GM23338 (cell line): Measurements from ENCODE around the gene ENTPD8. TPM values are rescaled to one million over a fixed set of nuclear protein-coding genes. Genes with fewer than 3 reads are reported as not detected.
A peak's percentile ranks its signal among the peaks of the same experiment; 100 is the strongest.

Source experiments
- ATAC-seq: fragments of 200-7000 bp; cut with Tn5 transposase; 3 replicates; pipeline ENCODE4 v1.9.1; 2020
- DNase-seq: peaks from one replicate; pipeline ENCODE4 v3.0.0-alpha.2; 2015; ENCODE audit warnings: low spot score
- H2AFZ ChIP-seq: fragments of 200-600 bp; sonication (generic); 2 replicates; pipeline ENCODE4 v1.8.0; 2016; ENCODE audit warnings: antibody characterized with exemption, mild to moderate bottlenecking, moderate library complexity
- H3F3A ChIP-seq: fragments of 200-600 bp; sonication (generic); replicated peaks from 2 replicates; pipeline ENCODE4 v1.8.0; 2017; ENCODE audit warnings: antibody characterized with exemption, mixed run types, low read depth
- H3K27ac ChIP-seq: fragments of 200-600 bp; sonication (generic); 2 replicates; pipeline ENCODE4 v1.6.1; 2016; ENCODE audit warnings: low read depth
- H3K27me3 ChIP-seq: fragments of 200-600 bp; sonication (generic); 2 replicates; pipeline ENCODE4 v1.8.0; 2016; ENCODE audit warnings: mild to moderate bottlenecking, mixed run types, moderate library complexity; ENCODE audit not compliant: insufficient read depth
- H3K36me3 ChIP-seq: fragments of 200-600 bp; sonication (generic); 2 replicates; pipeline ENCODE4 v1.8.0; 2016; ENCODE audit warnings: mild to moderate bottlenecking; ENCODE audit not compliant: insufficient read depth
- H3K4me1 ChIP-seq: fragments of 200-600 bp; sonication (generic); 2 replicates; pipeline ENCODE4 v1.8.0; 2016; ENCODE audit warnings: mild to moderate bottlenecking, moderate library complexity; ENCODE audit not compliant: insufficient read depth
- H3K4me2 ChIP-seq: fragments of 200-600 bp; sonication (generic); 2 replicates; pipeline ENCODE4 v1.7.1; 2017; ENCODE audit warnings: mixed run types
- H3K4me3 ChIP-seq: fragments of 200-600 bp; sonication (generic); 2 replicates; pipeline ENCODE4 v1.6.1; 2016; ENCODE audit warnings: mixed run types
- H3K79me2 ChIP-seq: fragments of 200-600 bp; sonication (generic); replicated peaks from 2 replicates; pipeline ENCODE4 v1.8.0; 2017; ENCODE audit warnings: mild to moderate bottlenecking; ENCODE audit not compliant: insufficient read depth
- H3K9me2 ChIP-seq: fragments of 200-600 bp; sonication (generic); 2 replicates; pipeline ENCODE4 v1.8.0; 2017; ENCODE audit not compliant: insufficient read depth
- H4K20me1 ChIP-seq: fragments of 200-600 bp; sonication (generic); replicated peaks from 2 replicates; pipeline ENCODE4 v1.8.0; 2017; ENCODE audit warnings: mild to moderate bottlenecking; ENCODE audit not compliant: insufficient read depth
- H3K27ac Mint-ChIP-seq: 2 replicates; pipeline ENCODE4 v1.8.0; 2020; ENCODE audit warnings: inconsistent platforms, mild to moderate bottlenecking, moderate library complexity, mixed read lengths
- H3K27me3 Mint-ChIP-seq: 3 replicates; pipeline ENCODE4 v1.8.0; 2022; ENCODE audit warnings: low read depth, mild to moderate bottlenecking, moderate library complexity, mixed read lengths, inconsistent platforms; ENCODE audit not compliant: insufficient read depth, poor library complexity
- H3K36me3 Mint-ChIP-seq: 3 replicates; pipeline ENCODE4 v1.8.0; 2021; ENCODE audit warnings: low read depth, mild to moderate bottlenecking, inconsistent platforms, moderate library complexity, mixed read lengths
- H3K4me1 Mint-ChIP-seq: 3 replicates; pipeline ENCODE4 v1.8.0; 2020; ENCODE audit warnings: mild to moderate bottlenecking, inconsistent platforms, mixed read lengths
- H3K4me3 Mint-ChIP-seq: 3 replicates; pipeline ENCODE4 v1.8.0; 2021; ENCODE audit warnings: moderate library complexity, mild to moderate bottlenecking, inconsistent platforms, mixed read lengths
- H3K9me3 Mint-ChIP-seq: 3 replicates; pipeline ENCODE4 v1.8.0; 2020; ENCODE audit warnings: moderate library complexity, mild to moderate bottlenecking, inconsistent platforms, mixed read lengths
- CREB1 ChIP-seq: fragments of 250-450 bp; sonication (Bioruptor Pico); IDR thresholded peaks from 2 replicates; pipeline ENCODE4 v1.5.0; 2020; ENCODE audit warnings: low read depth, mild to moderate bottlenecking, moderate library complexity
- EZH2 ChIP-seq: fragments of 200-600 bp; sonication (generic); IDR thresholded peaks from one replicate; pipeline ENCODE4 v1.8.0; 2017; ENCODE audit warnings: antibody characterized with exemption, mild to moderate bottlenecking, low read depth; ENCODE audit not compliant: unreplicated experiment
- EZH2phosphoT487 ChIP-seq: fragments of 200-600 bp; sonication (generic); IDR thresholded peaks from one replicate; pipeline ENCODE4 v1.8.1; 2018; ENCODE audit warnings: antibody characterized with exemption; ENCODE audit not compliant: unreplicated experiment
- JUNB ChIP-seq: IDR thresholded peaks from one replicate; pipeline ENCODE4 v1.6.1; 2016; ENCODE audit warnings: antibody characterized with exemption; ENCODE audit not compliant: unreplicated experiment
- NANOG ChIP-seq: IDR thresholded peaks from 2 replicates; pipeline ENCODE4 v1.6.1; 2016; ENCODE audit warnings: antibody characterized with exemption, borderline replicate concordance
- ZNF114 ChIP-seq: fragments of 250-450 bp; sonication (Bioruptor Pico); IDR thresholded peaks from 2 replicates; pipeline ENCODE4 v1.5.0; 2020; ENCODE audit warnings: mild to moderate bottlenecking, moderate library complexity
- ZNF331 ChIP-seq: fragments of 250-450 bp; sonication (Bioruptor Pico); IDR thresholded peaks from 2 replicates; pipeline ENCODE4 v1.5.0; 2020; ENCODE audit warnings: low read depth, mild to moderate bottlenecking, moderate library complexity
- polyA plus RNA-seq: library from polyadenylated mRNA; unstranded; fragments of >200 nt; fragmentation: Nextera tagmentation; extraction: Ambion mirVana; gene quantifications from 2 replicates; pipeline ENCODE4 v1.2.1, GENCODE V29; 2016
- total RNA-seq: library from RNA; depleted of rRNA; stranded (reverse); fragments of >200 nt; shearing (Covaris generic); gene quantifications from 2 replicates; pipeline ENCODE4 v1.2.3, GENCODE V29; 2014
- TF ChIP-seq, protein P1 (sequence below): IDR thresholded peaks from one replicate; pipeline ENCODE4 v1.6.1; 2018; ENCODE audit warnings: antibody characterized with exemption; ENCODE audit not compliant: unreplicated experiment
- TF ChIP-seq, protein P2 (sequence below): IDR thresholded peaks from 2 replicates; pipeline ENCODE4 v1.6.1; 2016; ENCODE audit warnings: antibody characterized with exemption
- TF ChIP-seq, protein P3 (sequence below): fragments of 250-450 bp; sonication (Bioruptor Pico); IDR thresholded peaks from 2 replicates; pipeline ENCODE4 v1.5.0; 2020; ENCODE audit warnings: mild to moderate bottlenecking, moderate library complexity

The ENTPD8 gene
- total and polyA plus RNA-seq, 2 experiments from 2014 or later: 0.42 to 0.89 TPM

DNA sequence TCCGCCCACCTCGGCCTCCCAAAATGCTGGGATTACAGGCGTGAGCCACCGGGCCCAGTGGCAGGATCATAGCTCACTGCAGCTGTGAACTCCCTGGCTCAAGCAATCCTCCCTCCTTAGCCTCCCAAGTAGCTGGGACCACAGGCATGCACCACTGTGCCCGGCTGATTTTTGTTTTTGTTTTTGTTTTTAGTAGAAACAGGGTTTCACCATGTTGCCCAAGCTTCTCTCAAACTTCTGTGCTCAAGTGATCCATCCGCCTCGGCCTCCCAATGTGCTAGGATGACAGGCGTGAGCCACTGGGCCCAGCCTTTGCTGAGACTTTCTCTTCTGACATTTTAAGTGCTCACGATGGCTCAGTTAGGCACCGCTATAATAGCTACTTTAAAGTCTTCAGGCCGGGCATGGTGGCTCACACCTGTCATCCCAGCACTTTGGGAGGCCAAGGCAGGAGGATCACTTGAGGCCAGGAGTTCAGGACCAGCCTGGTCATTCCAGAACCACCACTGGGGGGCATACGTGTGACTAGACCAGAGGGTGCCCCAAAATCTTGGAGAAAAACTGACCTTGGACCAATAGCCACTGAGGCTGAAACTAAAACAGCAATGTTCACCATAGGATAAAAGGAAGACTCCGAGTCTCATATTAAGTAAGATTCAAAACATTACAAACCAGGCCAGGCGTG is 3.1 kb upstream of the ENTPD8 start (continued):
- TF ChIP-seq CREB1: no peak
- TF ChIP-seq, protein P1, sequence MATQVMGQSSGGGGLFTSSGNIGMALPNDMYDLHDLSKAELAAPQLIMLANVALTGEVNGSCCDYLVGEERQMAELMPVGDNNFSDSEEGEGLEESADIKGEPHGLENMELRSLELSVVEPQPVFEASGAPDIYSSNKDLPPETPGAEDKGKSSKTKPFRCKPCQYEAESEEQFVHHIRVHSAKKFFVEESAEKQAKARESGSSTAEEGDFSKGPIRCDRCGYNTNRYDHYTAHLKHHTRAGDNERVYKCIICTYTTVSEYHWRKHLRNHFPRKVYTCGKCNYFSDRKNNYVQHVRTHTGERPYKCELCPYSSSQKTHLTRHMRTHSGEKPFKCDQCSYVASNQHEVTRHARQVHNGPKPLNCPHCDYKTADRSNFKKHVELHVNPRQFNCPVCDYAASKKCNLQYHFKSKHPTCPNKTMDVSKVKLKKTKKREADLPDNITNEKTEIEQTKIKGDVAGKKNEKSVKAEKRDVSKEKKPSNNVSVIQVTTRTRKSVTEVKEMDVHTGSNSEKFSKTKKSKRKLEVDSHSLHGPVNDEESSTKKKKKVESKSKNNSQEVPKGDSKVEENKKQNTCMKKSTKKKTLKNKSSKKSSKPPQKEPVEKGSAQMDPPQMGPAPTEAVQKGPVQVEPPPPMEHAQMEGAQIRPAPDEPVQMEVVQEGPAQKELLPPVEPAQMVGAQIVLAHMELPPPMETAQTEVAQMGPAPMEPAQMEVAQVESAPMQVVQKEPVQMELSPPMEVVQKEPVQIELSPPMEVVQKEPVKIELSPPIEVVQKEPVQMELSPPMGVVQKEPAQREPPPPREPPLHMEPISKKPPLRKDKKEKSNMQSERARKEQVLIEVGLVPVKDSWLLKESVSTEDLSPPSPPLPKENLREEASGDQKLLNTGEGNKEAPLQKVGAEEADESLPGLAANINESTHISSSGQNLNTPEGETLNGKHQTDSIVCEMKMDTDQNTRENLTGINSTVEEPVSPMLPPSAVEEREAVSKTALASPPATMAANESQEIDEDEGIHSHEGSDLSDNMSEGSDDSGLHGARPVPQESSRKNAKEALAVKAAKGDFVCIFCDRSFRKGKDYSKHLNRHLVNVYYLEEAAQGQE: no peak

DNA sequence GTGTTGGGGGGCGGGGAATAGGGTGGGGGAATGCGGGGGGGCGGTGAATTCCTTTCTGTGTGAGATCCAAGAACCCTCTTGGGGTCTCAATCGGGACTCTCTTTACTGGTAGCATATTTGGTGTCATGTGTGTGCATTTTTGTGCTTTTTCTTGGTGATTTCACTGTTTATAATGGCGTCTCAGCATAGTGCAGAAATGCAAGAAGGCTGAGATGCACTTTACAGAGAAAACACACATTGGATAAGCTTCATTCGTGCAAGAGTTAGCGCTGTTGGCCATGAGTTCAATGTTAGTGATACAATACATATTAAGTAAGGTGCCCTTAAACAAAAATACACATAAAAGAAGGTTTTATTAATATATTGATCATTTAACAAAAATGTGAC is 771 bp upstream of the ENTPD8 start:
- Histone ChIP-seq H3K36me3 (no peaks in the 10 kb centered on the region), H3K4me1 (peaks cover 5% of the 10 kb centered on the region; the same call in 1 of the 2 replicates), H3F3A (0 out of 2 replicates have a peak, but pooled peaks cover 4% of the 10 kb centered on the region), H3K9me2 (no peaks in the 10 kb centered on the region), H3K27me3 (no peaks in the 10 kb centered on the region), H3K79me2 (no peaks in the 10 kb centered on the region), H4K20me1 (no peaks in the 10 kb centered on the region), H3K27ac (no peak overlapping the region), H2AFZ (no peak overlapping the region), H3K4me3 (peak overlapping the region; percentile 69), H3K4me2 (peak overlapping the region; percentile 67)
- peaks cover 4% of the 10 kb centered on the region for H3K27me3 Mint-ChIP-seq
- no peaks in the 10 kb centered on the region; the same call in 2 of the 3 replicates for H3K9me3 Mint-ChIP-seq
- no peak for ATAC-seq
- peak overlapping the region; percentile 73 for H3K4me3 Mint-ChIP-seq
- peaks cover 5% of the 10 kb centered on the region for H3K4me1 Mint-ChIP-seq
- no peak for DNase-seq
- H3K27ac Mint-ChIP-seq: no peak overlapping the region
- no peaks in the 10 kb centered on the region for H3K36me3 Mint-ChIP-seq
- TF ChIP-seq ZNF114 (no peak), EZH2phosphoT487 (no peak), CREB1 (no peak), EZH2 (no peak), JUNB (no peak), NANOG (no peak), ZNF331 (CRISPR knock-in tag) (no peak)
- TF ChIP-seq, protein P2, sequence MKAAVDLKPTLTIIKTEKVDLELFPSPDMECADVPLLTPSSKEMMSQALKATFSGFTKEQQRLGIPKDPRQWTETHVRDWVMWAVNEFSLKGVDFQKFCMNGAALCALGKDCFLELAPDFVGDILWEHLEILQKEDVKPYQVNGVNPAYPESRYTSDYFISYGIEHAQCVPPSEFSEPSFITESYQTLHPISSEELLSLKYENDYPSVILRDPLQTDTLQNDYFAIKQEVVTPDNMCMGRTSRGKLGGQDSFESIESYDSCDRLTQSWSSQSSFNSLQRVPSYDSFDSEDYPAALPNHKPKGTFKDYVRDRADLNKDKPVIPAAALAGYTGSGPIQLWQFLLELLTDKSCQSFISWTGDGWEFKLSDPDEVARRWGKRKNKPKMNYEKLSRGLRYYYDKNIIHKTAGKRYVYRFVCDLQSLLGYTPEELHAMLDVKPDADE: no peak
- TF ChIP-seq, protein P3, sequence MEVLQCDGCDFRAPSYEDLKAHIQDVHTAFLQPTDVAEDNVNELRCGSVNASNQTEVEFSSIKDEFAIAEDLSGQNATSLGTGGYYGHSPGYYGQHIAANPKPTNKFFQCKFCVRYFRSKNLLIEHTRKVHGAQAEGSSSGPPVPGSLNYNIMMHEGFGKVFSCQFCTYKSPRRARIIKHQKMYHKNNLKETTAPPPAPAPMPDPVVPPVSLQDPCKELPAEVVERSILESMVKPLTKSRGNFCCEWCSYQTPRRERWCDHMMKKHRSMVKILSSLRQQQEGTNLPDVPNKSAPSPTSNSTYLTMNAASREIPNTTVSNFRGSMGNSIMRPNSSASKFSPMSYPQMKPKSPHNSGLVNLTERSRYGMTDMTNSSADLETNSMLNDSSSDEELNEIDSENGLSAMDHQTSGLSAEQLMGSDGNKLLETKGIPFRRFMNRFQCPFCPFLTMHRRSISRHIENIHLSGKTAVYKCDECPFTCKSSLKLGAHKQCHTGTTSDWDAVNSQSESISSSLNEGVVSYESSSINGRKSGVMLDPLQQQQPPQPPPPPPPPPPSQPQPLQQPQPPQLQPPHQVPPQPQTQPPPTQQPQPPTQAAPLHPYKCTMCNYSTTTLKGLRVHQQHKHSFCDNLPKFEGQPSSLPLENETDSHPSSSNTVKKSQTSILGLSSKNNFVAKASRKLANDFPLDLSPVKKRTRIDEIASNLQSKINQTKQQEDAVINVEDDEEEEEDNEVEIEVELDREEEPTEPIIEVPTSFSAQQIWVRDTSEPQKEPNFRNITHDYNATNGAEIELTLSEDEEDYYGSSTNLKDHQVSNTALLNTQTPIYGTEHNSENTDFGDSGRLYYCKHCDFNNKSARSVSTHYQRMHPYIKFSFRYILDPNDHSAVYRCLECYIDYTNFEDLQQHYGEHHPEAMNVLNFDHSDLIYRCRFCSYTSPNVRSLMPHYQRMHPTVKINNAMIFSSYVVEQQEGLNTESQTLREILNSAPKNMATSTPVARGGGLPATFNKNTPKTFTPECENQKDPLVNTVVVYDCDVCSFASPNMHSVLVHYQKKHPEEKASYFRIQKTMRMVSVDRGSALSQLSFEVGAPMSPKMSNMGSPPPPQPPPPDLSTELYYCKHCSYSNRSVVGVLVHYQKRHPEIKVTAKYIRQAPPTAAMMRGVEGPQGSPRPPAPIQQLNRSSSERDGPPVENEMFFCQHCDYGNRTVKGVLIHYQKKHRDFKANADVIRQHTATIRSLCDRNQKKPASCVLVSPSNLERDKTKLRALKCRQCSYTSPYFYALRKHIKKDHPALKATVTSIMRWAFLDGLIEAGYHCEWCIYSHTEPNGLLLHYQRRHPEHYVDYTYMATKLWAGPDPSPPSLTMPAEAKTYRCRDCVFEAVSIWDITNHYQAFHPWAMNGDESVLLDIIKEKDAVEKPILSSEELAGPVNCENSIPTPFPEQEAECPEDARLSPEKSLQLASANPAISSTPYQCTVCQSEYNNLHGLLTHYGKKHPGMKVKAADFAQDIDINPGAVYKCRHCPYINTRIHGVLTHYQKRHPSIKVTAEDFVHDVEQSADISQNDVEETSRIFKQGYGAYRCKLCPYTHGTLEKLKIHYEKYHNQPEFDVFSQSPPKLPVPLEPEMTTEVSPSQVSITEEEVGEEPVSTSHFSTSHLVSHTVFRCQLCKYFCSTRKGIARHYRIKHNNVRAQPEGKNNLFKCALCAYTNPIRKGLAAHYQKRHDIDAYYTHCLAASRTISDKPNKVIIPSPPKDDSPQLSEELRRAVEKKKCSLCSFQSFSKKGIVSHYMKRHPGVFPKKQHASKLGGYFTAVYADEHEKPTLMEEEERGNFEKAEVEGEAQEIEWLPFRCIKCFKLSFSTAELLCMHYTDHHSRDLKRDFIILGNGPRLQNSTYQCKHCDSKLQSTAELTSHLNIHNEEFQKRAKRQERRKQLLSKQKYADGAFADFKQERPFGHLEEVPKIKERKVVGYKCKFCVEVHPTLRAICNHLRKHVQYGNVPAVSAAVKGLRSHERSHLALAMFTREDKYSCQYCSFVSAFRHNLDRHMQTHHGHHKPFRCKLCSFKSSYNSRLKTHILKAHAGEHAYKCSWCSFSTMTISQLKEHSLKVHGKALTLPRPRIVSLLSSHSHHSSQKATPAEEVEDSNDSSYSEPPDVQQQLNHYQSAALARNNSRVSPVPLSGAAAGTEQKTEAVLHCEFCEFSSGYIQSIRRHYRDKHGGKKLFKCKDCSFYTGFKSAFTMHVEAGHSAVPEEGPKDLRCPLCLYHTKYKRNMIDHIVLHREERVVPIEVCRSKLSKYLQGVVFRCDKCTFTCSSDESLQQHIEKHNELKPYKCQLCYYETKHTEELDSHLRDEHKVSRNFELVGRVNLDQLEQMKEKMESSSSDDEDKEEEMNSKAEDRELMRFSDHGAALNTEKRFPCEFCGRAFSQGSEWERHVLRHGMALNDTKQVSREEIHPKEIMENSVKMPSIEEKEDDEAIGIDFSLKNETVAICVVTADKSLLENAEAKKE (CRISPR knock-in tag): no peak
- TF ChIP-seq, protein P1: no peak
